Endometrial microvascular endothelial cells (primary cell): ENCODE data around the gene SAP30BP. TPM values are rescaled to one million over a fixed set of nuclear protein-coding genes. Genes with fewer than 3 reads are reported as not detected.

Experiments
- in situ Hi-C: cut with HindIII; loops from 2 replicates; pipeline ENCODE4 v1.10.0; 2017; ENCODE audit warnings: low sequenced_read_pairs, low pct_unique_long_range_greater_than_20kb; ENCODE audit errors: inconsistent ontology term
- total RNA-seq: library from RNA; depleted of rRNA; stranded (reverse); fragments of >200 nt; gene quantifications from one replicate; pipeline ENCODE4 v1.2.3, GENCODE V29; 2015; ENCODE audit errors: inconsistent ontology term

The SAP30BP gene
- total RNA-seq, 1 donor from 2014 or later: 107 TPM

DNA sequence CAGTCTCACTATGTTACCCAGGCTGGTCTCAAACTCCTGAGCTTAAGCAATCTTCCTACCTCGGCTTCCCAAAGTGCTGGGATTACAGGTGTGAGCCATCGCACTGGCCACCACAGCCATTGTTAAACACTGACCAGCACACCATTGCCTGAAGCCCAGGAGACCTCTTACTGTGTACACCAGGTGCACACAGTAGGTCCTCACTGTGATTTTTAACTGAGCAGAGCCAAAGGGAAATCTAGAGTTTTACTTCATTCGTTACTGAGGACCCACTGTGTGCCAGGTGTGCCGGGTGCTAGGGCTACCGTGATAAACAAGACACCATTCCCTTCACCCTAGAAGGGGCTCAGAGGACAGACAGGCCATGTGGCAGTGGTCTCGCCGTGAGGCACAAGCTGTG is 58.4 kb downstream of the SAP30BP start:
- in situ Hi-C loops: no loop called here

- in situ Hi-C loops: no loop called here
These were observed 60.3 kb downstream of the SAP30BP start for GRCh38 chr17:75727391-75727790.

DNA sequence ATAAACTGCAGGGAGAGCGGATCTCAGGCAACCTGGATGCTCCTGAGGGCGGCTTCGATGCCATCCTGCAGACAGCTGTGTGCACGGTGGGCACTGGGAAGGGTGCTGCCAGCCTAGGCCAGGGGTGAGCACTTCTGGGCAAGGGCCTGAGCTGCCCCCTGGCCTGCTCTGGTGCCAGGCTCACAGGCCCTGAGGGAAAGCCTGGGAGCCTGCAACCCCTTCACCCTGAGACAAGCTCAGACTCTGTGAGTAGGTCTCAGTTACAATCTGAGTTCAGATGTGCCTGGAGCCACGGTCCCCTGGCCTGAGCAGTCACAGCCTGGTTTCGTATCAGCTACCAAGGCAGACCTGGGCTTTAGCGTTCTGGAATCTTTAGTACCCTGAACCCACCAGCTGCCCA is 62.2 kb downstream of the SAP30BP start:
- in situ Hi-C loops: no loop called here

DNA sequence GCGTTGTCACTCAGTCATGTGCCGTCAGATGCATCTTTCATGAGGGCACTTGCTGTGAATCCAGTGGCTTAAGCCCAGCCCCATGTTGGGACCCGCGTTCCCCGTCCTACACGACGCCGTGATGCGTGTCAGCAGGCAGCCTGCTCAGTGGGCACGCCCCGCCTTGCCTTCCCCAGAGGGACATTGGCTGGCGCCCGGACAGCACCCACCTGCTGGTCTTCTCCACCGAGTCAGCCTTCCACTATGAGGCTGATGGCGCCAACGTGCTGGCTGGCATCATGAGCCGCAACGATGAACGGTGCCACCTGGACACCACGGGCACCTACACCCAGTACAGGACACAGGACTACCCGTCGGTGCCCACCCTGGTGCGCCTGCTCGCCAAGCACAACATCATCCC is 62.9 kb downstream of the SAP30BP start:
- in situ Hi-C loops: no loop called here

DNA sequence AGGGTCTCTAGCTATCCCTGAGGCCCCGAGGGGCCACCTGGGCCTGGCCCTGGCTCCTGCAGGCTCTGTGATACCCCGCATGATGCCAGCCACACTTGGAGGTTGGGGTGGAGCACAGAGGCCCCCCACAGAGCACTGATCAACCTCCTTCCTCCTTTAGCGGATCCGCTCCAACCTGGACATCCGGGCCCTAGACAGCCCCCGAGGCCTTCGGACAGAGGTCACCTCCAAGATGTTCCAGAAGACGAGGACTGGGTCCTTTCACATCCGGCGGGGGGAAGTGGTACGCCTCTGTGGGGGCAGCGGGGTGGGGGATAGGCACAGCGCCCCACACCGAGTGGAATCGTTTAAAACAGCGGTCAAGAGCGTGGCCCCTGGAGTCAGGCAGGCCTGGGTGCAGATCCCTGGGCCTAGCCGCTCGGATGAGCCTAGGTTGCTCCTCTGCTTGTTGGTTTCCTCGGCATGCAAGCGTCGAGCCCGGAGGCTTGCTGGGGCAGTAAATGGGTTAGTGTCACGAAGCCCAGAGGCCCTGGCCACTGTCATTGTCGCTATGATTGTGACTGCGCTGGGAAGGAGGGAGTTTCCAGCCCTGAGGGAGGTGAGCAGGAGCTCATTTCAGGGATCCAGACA is 64.1 kb downstream of the SAP30BP start:
- in situ Hi-C loops: no loop called here

DNA sequence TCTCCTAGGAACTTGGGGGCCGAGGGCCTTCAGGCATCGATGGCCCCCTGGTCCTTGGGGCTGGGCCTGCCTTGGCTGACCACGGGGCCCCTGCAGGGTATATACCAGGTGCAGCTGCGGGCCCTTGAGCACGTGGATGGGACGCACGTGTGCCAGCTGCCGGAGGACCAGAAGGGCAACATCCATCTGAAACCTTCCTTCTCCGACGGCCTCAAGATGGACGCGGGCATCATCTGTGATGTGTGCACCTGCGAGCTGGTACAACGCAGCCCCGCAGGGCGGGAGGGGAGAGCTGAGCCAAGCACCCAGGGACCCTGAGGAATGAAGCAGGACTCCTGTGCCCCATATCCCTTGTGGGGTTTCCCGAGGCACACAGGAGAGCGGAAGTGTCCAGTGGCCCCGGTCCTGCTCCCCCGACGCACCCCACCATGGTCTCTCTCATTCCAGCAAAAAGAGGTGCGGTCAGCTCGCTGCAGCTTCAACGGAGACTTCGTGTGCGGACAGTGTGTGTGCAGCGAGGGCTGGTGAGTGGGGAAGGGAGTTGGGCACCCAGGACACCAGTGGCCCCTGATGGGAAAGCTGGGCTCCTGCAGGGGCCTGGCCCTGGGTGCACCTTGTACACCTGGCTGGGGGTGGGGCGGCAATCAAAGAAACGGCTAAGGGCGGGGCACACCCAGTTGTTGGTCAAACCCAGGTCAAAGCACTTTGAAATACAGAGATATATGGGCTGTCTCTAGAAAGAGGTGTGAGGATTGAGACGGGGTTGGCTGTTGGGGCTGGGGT is 64.8 kb downstream of the SAP30BP start:
- in situ Hi-C loops: no loop called here

GRCh38 chr17:75733471-75733870 is 66.3 kb downstream of the SAP30BP start:
- in situ Hi-C loops: no loop called here

- in situ Hi-C loops: no loop called here
These were observed 67.6 kb downstream of the SAP30BP start for GRCh38 chr17:75734674-75735294.

- in situ Hi-C loops: no loop called here
These were observed 69.2 kb downstream of the SAP30BP start for GRCh38 chr17:75736173-75736835.

DNA sequence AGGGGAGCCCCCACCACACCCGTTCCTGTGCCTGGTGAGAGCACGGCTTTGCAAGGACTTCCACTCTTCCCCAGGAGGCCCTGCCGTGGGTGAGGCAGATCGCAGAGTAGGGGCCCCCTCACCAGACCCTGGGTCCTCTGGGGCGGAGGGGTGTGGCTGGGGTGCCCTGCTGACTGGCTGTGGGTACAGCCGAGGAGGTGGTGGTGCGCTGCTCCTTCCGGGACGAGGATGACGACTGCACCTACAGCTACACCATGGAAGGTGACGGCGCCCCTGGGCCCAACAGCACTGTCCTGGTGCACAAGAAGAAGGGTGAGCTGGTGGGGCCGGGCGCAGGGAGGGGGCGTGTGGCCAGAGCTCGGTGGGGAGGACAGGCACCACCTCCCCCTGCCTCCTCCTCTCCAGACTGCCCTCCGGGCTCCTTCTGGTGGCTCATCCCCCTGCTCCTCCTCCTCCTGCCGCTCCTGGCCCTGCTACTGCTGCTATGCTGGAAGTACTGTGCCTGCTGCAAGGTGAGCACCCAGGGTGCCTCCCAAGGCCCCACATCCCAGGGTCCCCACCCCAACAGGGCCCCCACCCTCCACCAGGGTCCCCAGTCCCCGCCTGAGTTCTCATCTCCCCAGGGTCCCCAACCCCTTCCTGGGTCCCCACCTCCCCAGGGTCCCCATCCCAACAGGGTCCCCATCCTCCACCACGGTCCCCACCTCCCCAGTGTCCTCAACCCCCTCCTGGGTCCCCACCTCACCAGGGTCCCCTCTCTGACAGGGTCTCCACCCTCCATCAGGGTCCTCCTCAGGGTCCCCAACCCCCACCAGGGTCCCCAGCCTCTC is 70.2 kb downstream of the SAP30BP start:
- in situ Hi-C loops: no loop called here

GRCh38 chr17:75738218-75738802 is 71.2 kb downstream of the SAP30BP start:
- in situ Hi-C loops: no loop called here

DNA sequence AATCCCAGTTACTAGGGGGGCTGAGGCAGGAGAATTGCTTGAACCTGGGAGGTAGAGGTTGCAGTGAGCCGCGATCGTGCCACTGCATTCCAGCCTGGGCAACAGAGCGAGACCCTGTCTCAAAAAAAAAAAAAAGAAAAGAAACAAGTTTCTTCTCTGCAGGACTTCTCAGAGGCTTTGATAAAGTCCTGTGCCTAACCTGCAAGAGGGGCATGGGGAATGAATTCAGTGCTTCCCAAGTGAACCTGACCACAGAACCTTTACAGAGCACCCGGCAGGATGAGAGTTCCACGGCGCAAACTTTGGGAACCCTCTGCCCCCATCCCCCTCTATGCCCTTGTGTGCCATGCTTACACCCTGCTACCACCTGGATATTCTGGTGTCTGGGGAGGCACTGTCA is 72.0 kb downstream of the SAP30BP start:
- in situ Hi-C loops: no loop called here

DNA sequence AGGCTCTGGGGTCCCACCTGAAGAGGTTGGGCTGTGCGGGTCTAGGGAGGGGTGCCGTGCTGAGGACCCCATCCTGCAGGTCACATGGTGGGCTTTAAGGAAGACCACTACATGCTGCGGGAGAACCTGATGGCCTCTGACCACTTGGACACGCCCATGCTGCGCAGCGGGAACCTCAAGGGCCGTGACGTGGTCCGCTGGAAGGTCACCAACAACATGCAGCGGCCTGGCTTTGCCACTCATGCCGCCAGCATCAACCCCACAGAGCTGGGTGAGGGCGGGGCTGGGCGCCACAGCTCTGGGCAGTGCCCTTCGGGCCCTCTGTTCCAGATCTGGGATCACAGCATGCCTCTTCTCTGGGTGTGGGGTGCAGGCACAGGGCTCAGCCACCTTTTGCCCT is 72.7 kb downstream of the SAP30BP start:
- in situ Hi-C loops: no loop called here

- in situ Hi-C loops: no loop called here
These were observed 73.1 kb downstream of the SAP30BP start for GRCh38 chr17:75740215-75740614.

- in situ Hi-C loops: no loop called here
These were observed 73.5 kb downstream of the SAP30BP start for GRCh38 chr17:75740631-75741077.

DNA sequence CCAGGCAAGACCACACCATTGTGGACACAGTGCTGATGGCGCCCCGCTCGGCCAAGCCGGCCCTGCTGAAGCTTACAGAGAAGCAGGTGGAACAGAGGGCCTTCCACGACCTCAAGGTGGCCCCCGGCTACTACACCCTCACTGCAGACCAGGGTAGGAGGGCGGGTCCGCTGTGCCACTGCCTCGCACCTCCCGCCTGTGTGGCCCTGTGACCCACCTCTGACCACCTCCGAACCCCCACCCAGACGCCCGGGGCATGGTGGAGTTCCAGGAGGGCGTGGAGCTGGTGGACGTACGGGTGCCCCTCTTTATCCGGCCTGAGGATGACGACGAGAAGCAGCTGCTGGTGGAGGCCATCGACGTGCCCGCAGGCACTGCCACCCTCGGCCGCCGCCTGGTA is 75.2 kb downstream of the SAP30BP start:
- in situ Hi-C loops: no loop called here

DNA sequence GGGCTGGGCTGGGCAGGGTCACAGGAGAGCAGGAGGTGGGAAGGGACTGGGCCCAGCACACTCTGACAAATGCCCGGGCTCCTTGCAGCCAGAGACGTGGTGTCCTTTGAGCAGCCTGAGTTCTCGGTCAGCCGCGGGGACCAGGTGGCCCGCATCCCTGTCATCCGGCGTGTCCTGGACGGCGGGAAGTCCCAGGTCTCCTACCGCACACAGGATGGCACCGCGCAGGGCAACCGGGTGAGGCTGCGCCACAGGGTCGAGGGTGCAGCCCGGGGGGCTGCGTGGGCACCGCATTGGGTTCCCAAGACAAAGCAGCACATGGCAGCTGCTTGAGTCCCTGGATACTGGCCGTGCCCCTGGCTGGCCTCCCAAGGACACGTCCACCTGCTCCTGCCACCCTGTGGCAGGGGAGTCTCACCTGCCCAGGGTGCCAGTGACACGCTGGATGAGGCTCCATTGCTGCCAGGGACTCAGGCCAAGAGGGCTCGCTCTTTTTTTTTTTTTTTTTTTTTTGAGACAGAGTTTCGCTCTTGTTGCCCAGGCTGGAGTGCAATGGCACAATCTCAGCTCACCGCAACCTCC is 76.6 kb downstream of the SAP30BP start:
- in situ Hi-C loops: no loop called here

DNA sequence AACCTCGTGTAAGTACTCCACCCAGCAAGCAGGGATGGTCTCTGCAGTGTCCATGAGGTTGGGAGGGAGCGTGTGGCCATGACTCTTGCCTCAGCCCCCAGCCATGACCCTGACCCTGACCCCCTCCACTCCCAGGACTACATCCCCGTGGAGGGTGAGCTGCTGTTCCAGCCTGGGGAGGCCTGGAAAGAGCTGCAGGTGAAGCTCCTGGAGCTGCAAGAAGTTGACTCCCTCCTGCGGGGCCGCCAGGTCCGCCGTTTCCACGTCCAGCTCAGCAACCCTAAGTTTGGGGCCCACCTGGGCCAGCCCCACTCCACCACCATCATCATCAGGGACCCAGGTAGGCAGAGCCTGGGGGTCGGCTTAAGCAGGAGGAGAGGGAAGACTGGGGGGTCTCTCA is 81.6 kb downstream of the SAP30BP start:
- in situ Hi-C loops: loop anchor here (5.0 kb wide), 1 partner anchor 66 kb away; no protein-coding TSS in a partner anchor
